Muscle layer of colon (tissue), 2 donors: Measurements from ENCODE around the gene MRO.
"Not testable (repeated sequence)": the region's sequence is repeated elsewhere in the genome, so short reads cannot be mapped to it uniquely, and the experiment has no call there.

Source experiments
- H3K27ac ChIP-seq: one replicate; pipeline ENCODE4 v1.7.0; 2013; ENCODE audit warnings: low read depth, mild to moderate bottlenecking, low read length, moderate library complexity
- H3K27me3 ChIP-seq, 2 donors: one replicate each; pipeline ENCODE4 v1.7.0; 2013; ENCODE audit warnings: low read length in 2 of 2, mild to moderate bottlenecking in 2 of 2; ENCODE audit not compliant: insufficient read depth in 2 of 2, control insufficient read depth in 1 of 2
- H3K36me3 ChIP-seq: one replicate; pipeline ENCODE4 v1.7.0; 2013; ENCODE audit warnings: mild to moderate bottlenecking, low read length; ENCODE audit not compliant: insufficient read depth
- H3K4me1 ChIP-seq: one replicate; pipeline ENCODE4 v1.7.0; 2013; ENCODE audit warnings: mild to moderate bottlenecking, low read length; ENCODE audit not compliant: insufficient read depth
- H3K4me3 ChIP-seq, 2 donors: one replicate each; pipeline ENCODE4 v1.7.0; 2013; ENCODE audit warnings: low read length in 2 of 2, low read depth in 1 of 2, mild to moderate bottlenecking in 1 of 2, moderate library complexity in 1 of 2
- H3K9ac ChIP-seq: one replicate; pipeline ENCODE4 v1.7.0; 2013; ENCODE audit warnings: low read length
- H3K9me3 ChIP-seq: one replicate; pipeline ENCODE4 v1.7.0; 2013; ENCODE audit warnings: mild to moderate bottlenecking, low read length
- donor health status: abdominal sarcoma.
- donor health status: Adenocarcinoma of cecum.

The MRO gene

GRCh38 chr18:50790948-50791347, 28.9 kb downstream of the MRO start:
- Histone ChIP-seq H3K27me3 (no peaks in the 10 kb centered on the region), H3K4me1 (no peaks in the 10 kb centered on the region), H3K9me3 (no peaks in the 10 kb centered on the region), H3K36me3 (no peaks in the 10 kb centered on the region), H3K9ac (no peak overlapping the region), H3K27ac (no peak overlapping the region), H3K4me3 (no peak overlapping the region)

- H3K36me3 ChIP-seq, result no peaks in the 10 kb centered on the region
- no peaks in the 10 kb centered on the region for H3K9me3 ChIP-seq
- no peak overlapping the region for H3K4me3 ChIP-seq
- no peak overlapping the region for H3K27ac ChIP-seq
- no peak overlapping the region for H3K9ac ChIP-seq
- no peaks in the 10 kb centered on the region for H3K27me3 ChIP-seq
- H3K4me1 ChIP-seq, result no peaks in the 10 kb centered on the region
Measured at GRCh38 chr18:50790241-50790640, 29.6 kb downstream of the MRO start.

DNA sequence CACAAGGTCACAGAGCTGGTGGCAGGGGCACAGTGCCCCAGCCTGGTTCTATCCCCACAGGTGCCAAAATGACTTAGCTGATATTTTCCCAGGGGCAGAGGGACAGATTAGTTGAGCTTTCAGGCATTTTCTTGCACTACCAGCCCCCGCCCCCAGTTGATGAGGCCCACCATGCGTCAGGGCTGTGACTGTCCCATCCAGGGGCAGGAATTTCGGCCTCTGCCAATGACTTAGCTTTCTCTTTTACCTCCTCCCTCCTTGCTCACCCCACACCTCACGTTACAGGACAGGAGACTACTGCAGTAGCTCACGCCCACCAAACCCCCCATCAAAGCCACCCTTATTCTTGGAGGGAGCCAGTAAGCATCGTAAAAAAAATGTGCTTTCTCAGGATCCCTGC, 31.5 kb downstream of the MRO start:
- Histone ChIP-seq H3K9me3 (no peaks in the 10 kb centered on the region), H3K27ac (no peak overlapping the region), H3K4me1 (no peaks in the 10 kb centered on the region), H3K4me3 (no peak overlapping the region), H3K36me3 (no peaks in the 10 kb centered on the region), H3K27me3 (no peaks in the 10 kb centered on the region), H3K9ac (no peak overlapping the region)

DNA sequence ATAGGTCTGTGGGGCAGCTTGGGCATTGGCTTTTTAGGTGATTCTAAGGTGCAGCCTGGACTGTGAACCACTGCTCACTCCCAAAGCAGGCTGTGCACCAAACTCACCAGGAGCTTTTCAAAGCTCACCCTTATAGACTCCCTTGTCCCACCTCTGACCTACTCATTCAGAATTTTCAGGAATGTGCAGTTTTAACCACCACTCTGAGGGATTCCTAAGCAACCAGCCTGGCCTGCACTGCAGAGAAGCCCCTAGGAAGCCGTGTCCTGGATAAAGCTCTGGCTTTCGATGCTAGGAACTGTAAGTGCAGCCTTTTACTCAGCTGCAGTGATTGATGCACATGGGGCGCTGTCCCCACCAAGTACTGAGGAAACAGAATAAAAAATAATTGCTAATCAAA, 33.0 kb downstream of the MRO start:
- Histone ChIP-seq H3K4me3 (no peak overlapping the region), H3K27me3 (no peaks in the 10 kb centered on the region), H3K27ac (no peak overlapping the region), H3K9me3 (no peaks in the 10 kb centered on the region), H3K9ac (no peak overlapping the region), H3K36me3 (no peaks in the 10 kb centered on the region), H3K4me1 (no peaks in the 10 kb centered on the region)

- Histone ChIP-seq H3K36me3 (no peaks in the 10 kb centered on the region), H3K9ac (no peak overlapping the region), H3K27ac (no peak overlapping the region), H3K4me3 (no peak overlapping the region), H3K4me1 (no peaks in the 10 kb centered on the region), H3K27me3 (no peaks in the 10 kb centered on the region), H3K9me3 (no peaks in the 10 kb centered on the region)
Measured at GRCh38 chr18:50783553-50783952, 36.3 kb downstream of the MRO start.

- not testable (repeated sequence) for H3K4me1 ChIP-seq, H3K27ac ChIP-seq, H3K27me3 ChIP-seq
Measured at GRCh38 chr18:50779021-50779420, 40.8 kb downstream of the MRO start.

DNA sequence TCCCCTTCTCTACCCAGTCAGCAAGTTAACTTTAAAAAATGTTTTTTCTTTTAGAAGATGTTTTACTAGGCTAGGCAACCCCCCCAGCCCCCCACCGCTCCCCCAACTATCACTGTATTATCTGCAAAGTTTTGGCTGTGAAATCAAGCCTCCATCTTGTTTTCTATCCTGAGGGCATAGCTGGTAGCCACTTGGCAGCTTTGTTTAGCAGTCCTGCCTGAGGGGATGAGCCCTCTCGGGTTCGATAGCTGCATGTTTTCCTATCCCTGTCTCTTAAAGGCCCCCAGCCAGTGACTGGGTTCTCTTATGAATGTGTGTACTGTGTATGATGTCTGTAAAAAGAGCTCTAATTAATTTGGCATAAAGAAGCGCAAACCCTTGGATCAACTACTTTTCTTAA, 43.4 kb downstream of the MRO start:
- Histone ChIP-seq H3K9ac (no peak overlapping the region), H3K4me1 (no peaks in the 10 kb centered on the region), H3K27me3 (no peaks in the 10 kb centered on the region), H3K4me3 (no peak overlapping the region), H3K27ac (no peak overlapping the region), H3K36me3 (no peaks in the 10 kb centered on the region), H3K9me3 (no peaks in the 10 kb centered on the region)

More at GRCh38 chr18:50779021-50779420, 40.8 kb downstream of the MRO start:
- H3K4me3 ChIP-seq, H3K36me3 ChIP-seq, H3K9ac ChIP-seq, H3K9me3 ChIP-seq: not testable (repeated sequence)

DNA sequence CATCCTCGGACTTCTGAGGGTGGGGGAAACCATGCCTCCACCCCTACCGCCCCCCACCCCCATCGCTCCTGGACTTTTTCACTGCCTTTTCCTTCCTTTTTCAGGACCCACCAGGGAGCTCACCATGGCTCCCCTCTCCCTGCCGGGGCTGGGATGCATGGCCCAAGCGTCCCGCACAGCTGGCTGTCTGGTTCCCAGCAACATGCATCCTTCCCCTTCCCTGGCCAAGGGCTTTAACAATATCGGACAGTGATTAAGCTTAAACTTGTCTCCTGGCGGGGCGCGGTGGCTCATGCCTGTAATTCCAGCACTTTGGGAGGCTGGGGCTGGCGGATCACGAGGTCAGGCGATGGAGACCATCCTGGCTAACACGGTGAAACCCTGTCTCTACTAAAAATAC, 44.1 kb downstream of the MRO start:
- Histone ChIP-seq H3K4me3 (no peak overlapping the region), H3K36me3 (no peaks in the 10 kb centered on the region), H3K9me3 (no peaks in the 10 kb centered on the region), H3K4me1 (no peaks in the 10 kb centered on the region), H3K27ac (no peak overlapping the region), H3K9ac (no peak overlapping the region), H3K27me3 (no peaks in the 10 kb centered on the region)

DNA sequence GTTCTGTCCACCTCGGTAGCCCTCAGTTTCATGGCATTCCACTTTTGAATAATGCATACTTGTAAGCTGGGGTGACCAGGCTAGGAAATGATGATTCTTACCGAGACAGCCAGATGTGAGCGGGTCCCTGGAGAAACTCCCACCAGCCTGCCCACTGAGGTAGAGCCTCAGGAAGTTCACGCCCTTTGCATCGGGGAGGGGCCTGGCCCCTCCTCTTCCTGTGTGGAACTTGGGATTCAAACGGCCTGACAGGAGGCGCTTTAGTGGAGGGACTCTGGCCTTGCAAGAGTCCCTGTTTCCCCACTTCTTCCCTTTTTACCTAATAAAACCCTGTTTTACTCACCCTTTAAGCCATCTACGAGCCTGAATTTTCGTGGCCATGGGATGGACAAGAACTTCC, 44.6 kb downstream of the MRO start:
- Histone ChIP-seq H3K27me3 (no peaks in the 10 kb centered on the region), H3K4me1 (no peaks in the 10 kb centered on the region), H3K27ac (no peak overlapping the region), H3K36me3 (no peaks in the 10 kb centered on the region), H3K9me3 (no peaks in the 10 kb centered on the region), H3K4me3 (no peak overlapping the region), H3K9ac (no peak overlapping the region)

DNA sequence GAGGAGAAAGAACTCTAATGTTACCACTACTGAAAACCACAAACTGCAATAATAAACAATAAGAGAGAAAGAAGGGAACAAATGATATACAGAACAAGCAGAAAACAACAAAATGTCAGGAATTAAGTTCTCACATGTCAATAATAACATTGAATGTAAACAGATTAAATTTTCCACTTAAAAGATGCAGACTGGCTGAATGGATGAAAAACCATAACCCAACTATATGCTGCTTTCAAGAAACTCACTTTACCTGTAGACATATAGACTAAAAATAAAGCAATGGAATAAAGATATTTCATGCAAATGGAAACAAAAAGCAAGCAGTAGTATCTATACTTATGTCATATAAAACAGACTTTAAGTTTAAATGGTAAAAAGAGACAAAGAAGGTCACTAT, 50.4 kb downstream of the MRO start:
- Histone ChIP-seq H3K27me3 (no peaks in the 10 kb centered on the region), H3K4me1 (no peaks in the 10 kb centered on the region), H3K27ac (no peak overlapping the region), H3K36me3 (no peaks in the 10 kb centered on the region), H3K9ac (no peak overlapping the region), H3K4me3 (no peak overlapping the region), H3K9me3 (no peaks in the 10 kb centered on the region)

DNA sequence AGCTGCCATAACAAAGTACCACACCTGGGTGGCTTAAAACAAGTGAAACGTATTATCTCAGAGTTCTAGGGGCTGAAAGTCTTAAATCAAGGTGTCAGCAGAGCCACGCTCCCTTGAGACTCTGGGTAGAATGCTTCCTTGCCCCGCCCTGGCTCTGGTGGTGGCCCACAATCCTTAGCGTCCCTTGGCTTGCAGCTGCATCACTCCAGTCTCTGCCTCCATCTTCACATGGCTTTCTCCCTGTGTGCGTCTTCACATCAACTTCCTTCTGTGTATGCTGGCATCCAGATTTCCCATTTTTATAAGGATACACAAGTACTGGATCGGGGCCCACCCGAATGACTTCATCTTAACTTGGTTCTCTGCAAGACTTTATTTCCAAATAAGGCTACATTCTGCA, 62.5 kb downstream of the MRO start:
- no peaks in the 10 kb centered on the region for H3K9me3 ChIP-seq
- H3K36me3 ChIP-seq, result no peaks in the 10 kb centered on the region
- H3K27me3 ChIP-seq, result no peaks in the 10 kb centered on the region
- no peak overlapping the region for H3K9ac ChIP-seq
- peaks cover 4% of the 10 kb centered on the region for H3K4me1 ChIP-seq
- no peak overlapping the region for H3K4me3 ChIP-seq
- H3K27ac ChIP-seq, result no peak overlapping the region

DNA sequence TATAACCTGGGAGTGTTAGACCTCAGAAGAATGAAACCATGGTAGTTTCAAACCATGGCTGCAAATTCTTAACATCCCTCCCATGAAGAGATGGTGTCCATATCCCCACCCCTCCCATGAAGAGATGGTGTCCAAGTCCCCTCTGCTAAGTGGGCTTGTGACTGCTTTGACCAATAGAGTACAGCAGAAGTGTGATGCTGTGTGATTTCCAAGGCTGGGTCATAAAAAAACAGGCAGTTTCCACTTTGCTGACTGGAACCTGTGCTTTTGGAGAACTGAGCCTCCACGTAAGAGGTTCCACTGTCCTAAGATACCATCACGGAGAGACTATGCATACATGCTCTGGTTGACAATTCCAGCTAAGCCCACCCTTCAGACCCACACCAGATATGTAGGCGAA, 65.5 kb downstream of the MRO start:
- Histone ChIP-seq H3K9me3 (no peaks in the 10 kb centered on the region), H3K27ac (no peak overlapping the region), H3K27me3 (no peaks in the 10 kb centered on the region)

More for the DNA sequence above, 65.5 kb downstream of the MRO start:
- H3K4me1 ChIP-seq, result peaks cover 4% of the 10 kb centered on the region
- no peak overlapping the region for H3K4me3 ChIP-seq
- H3K36me3 ChIP-seq, result no peaks in the 10 kb centered on the region
- H3K9ac ChIP-seq, result no peak overlapping the region
